Bone marrow (tissue), 2 donors: ENCODE measurements around the gene INTS6.
A peak's percentile ranks its signal among the peaks of the same experiment; 100 is the strongest.

ENCODE experiments used
- DNase-seq, 2 donors: peaks; one replicate each; lab custom pipeline; 2025; lab: John Stamatoyannopoulos, UW

INTS6 gene

DNA sequence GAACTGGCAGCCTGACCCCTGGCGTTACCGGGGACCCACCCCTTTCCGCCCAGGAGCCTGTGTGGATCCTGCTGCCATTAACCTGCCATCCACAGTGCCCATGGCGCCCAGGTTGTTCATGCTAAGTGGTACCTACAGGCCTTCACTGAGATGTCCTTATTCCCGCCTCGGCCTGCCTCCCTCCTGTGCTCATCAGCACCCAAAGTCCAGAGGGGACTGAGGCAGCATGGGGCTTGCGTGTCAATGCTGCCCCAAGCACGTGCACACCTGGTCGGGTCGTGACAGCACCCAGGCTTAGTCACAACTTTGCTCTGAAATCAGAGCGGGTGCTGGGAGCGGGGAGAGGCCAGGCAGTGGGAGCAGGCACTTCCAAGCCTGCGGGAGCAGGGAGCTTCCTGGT lies 3.7 kb upstream of the INTS6 start:
- no peak for DNase-seq

DNA sequence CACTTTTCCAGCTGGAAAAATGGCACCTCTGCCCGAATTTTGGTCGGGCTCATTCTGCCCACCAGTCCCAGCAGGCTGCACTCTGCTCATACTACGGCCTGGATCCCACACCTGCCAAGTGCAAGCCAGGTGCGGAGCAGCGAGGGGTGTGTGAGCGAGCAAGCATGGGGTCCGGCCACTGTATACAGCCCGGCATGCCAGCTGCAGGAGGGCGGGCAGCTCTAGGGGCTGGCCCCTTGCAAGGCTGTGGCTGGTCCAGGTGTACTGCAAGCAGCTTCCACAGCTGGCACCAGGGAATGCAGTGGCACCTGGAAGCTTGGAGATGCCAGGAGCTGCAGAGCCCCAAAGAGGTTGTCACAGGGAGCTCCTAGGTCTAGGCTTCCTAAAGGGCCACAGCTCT lies 2.7 kb upstream of the INTS6 start:
- DNase-seq = no peak

DNA sequence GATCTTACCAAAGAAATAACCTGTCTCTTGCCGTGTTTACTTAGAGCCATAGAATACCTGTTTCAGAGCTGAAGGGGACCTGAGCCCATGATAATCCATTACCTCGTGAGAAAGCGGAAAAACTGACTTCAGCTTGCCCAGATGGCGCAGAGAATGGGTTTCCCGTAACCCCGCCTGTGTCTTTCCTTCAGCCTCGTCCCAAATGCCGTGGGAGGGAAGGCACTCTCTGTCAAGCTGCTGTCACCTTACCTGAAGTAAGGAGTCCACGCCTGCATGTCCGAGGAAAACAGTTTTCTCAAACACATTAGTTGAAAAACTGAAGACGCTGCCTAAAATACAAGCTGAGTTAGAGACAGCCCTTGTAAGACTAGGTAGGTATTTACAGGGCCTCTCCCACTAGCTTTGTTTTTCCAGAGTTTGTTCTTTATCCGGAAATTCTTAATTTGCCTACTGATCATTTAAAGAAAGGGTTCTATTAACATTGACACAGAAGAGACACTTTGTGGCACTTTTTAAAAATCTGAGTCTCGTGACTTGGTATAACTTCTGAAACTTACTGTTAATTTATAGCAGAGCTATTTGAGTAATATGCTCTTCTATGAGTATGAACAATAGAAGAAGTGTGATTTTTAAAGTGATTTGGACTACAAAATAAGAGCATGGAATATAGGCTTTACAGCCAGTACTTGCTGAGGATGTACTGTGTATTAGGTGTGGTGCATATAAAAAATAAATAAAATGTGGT lies 1.3 kb upstream of the INTS6 start:
- peak in 1 of 2 donors; percentile 20 for DNase-seq

DNA sequence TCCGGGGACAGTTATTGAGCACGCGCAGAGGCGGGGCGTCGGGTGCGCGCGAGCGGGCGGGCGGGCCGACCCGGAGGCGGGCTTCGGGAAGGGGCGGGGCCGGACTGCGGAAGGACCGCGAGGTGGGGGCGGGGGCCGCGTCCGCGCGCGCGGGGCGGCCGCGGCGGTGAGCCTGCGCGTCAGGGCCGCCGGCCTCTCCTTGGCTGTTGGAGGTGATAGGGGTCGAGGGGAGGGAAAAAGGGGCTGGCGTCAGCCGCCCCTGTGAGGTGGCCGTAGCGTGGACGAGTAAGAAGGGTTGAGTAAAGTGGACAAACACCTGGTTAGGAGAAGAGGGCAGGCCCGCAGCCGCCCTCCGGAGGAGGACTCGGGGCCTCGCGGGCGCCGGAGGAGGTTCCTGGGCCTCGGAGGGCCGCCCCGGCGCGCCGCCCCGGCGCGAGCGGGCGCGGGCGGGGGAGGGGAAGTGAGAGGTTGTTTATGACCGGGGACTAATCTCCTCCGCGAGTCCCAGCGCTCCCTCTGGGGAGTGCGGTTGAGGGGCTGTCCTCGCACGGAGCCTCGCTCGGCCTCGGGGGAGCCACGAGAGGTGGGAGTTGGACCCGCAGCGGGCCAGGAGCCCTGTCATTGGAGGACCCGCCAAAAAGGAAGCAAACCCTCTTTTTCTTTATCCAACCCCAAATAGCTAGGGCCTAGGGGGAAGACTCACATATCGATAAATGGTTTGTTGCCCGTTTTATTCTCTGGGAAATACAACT lies 547 bp upstream of the INTS6 start:
- peak; percentile 82 to 99 for DNase-seq

DNA sequence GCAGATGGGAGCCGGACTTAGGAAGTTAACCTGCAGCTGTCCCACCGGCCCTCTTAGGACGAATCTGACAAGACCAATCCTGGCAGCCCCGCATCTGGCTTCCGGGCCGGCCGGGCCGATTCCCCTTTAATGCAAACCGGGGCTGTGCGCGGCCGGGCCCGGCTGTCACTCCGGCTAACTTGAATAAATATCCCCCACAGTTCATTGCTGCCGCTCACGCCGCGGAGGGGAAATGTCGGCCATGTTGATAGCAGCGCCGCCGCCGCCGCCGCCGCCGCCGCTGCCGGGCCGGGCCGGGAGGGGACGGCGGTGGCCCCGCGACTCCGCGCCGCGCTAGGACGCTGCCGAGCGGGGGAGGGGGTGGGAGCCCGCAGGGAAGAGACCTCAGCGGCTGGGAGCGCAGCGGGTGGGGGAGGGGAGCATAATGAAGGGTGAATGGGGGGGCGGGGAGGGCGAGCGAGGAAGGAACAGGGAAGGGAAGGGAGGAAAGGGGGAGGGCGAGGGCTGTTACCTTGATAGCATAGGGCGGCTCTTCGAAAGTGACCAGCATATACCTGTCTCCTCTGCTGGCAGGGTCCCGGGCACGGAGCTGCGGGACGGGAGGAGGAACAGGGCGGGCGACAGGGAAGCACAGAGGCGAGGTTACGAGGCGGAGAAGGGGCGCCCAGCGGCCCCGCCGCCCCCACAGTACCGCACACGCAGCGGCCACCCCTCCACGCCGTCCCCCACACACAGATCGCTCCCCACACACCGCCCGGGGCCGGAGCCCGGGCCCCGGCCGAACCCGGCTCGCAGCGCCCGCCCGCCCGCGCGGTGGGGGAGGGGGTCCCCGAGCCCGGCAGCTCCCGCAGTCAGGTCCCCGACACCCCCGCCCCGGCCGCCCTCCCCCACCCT lies 1.1 kb downstream of the INTS6 start:
- peak; percentile 62 to 72 for DNase-seq

DNA sequence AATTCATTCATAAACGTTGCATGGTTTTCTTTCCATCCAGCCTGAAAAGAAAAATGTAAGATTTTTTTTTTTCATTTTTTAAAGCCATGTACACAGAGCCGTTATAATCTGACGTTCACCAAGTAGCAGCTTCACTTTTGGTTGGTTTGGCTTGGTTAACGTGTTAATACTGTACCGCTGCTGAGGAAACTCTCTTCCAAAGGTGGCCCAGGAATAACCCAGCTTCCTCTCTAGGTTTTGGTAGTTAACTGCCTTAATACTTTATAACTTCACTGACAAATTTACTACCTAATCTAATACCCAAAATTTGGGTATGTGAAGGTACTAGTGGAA lies 1.7 kb downstream of the INTS6 start:
- no peak for DNase-seq

DNA sequence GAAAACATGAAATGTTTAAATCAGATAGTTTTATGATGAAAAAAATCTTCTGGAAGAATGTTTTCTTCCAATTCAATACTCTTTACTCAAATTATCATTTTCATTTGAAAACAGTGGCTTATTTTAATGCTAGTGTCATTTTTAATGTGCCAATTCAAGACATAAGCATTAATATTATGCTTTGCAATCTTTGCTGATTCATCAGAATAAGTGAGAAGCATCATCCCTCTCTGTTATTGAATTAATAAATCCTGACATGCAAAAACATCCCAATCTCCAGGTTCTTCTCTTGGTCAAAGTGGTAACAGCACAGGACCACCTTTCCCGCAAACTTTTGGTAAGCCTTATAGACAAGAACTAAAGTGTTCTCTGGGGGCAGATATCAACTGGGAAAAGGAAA lies 3.8 kb downstream of the INTS6 start:
- no peak for DNase-seq

DNA sequence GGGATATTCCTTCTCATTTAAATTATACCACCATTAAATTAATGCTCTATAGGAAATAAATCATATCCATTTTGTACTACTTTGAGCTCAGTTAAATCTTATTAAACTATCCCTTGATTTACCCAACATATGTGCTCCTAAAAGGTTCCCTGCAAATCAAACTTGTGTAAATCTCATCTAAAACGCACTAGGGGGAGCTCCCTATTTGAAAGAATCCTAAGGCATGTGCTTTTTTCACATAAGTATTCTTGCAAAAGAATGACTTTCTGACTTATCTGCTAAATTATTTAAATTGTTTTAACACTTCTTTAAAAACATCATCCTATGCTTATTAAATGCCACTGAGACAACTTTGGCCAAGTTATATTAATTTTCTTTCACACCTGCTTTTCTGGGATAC lies 7.9 kb downstream of the INTS6 start:
- DNase-seq = peak in 1 of 2 donors; percentile 24

DNA sequence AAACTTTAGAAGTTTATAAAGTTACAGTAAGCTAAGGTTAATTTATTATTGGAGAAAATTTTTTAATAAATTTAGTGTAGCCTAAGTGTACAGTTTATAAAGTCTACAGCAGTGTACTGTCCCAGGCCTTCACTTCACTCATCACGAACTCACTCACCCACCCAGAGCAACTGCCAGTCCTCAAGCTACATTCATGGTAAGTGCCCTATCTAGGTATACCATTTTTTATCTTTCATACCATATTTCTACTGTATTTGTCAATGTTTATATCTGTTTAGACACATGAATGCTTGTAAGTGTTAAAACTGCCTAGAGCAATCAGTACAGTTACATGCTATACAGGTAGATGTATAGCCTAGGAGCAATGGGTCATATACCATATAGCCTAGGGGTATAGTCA lies 12.5 kb downstream of the INTS6 start:
- no peak for DNase-seq

DNA sequence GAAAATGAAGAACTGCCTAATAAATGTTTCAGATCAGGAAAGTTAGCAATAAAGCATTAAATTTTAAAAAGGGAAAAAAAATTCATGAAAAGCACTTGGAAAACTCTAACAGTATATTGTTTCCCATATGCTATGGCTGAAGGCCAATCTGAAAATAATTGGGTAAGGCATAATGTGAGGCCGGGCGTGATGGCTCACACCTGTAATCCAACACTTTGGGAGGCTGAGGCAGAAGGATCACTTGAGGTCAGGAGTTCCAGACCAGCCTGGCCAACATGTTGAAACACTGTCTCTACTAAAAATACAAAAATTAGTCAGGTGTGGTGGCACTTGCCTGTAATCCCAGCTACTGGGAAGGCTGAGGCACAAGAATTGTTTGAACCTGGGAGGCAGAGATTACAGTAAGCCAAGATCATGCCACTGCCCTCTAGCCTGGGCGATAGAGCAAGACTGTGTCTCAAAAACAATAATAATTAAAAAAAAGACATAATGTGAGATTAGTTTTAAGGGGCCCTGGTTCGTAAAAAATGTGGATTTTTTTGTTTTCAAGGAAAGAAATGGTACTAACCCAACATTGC lies 15.2 kb downstream of the INTS6 start:
- no peak for DNase-seq

DNA sequence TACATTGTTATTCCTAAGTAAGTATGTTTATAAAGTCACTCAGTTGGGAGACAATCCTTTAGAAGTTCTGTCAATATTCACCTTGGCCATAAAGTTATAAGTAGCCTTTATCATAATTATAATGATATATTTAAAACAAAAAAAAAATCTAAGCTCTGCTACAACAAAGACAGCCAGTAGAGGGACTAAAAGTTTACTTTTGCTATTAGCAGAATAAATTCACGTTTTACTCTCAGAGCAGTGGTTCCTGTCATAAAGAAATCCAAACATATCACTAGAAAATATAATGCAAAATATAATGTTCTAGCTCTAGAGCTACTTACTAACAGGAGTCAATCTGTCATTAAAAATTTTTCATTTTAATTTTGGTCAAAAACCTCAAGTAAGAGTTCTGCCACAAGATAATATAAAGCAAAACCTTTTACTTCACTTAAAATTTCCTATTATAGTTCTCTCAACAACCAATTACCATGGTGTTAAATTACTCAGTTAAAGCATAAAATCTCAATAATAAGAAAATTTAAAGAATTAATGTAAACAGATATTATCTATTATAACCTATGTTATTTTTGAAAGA lies 17.7 kb downstream of the INTS6 start:
- DNase-seq = peak in 1 of 2 donors; percentile 29

DNA sequence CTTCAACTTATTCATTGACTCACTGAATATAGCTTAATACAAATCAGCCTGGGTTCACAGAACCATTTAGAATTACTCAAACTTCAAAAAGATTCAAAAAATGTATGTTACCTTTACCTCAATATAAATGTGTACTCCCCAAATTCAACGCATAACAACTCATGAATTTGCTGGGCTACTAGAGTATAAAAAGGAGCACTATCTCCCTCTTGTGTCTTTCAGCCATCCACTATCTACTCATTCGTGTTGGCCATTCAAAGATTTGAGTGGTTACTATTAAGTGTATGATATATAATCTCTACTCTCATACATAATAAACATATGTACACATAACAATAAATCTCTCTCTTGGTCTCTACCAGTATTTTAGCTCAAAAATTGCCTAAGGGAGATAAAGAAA lies 20.3 kb downstream of the INTS6 start:
- no peak for DNase-seq

DNA sequence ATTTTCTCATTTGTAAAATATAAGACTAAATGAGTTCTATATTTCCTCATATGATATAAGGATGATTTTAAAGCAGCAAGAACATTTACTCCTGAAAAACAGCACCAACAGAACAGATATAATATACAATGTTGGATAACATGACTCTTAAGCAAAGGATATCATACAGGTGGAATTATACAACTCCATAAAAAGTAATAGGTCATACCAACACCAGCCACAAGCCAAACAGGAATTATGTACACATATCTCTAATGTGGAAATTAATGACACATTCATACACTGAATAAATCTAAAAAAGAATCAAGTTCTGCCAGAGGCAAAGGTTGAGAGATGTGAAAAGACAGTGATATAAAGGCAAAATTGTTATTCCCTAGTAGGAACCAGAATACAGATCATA lies 25.9 kb downstream of the INTS6 start:
- no peak for DNase-seq

DNA sequence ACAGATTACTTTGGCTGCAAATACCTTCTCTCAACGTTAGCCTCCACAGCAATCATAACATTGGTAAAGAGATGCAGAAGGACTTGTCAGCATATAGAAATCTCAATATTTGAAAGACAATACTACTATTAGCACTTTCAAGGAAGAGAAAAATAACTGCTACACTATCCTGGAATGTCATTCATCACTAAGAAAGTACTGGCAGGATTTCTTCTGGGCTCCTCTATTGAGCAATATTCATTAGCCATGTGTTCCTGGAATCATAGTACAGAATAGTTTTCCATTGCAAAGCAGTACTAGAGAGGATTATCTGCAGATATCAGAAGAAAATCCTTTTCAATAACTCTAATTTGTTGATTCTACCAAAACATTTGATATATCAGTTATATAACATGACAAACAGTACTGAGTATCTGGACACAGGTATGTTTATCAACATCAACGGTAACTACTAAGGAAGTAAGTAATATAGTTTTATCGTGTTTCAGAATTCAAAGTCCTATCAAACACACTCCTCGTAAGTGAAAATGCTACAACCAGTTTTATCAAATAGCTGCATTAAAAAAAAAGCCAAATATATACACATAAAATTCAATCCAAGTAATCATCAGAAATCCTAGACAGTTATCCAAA lies 27.3 kb downstream of the INTS6 start:
- no peak for DNase-seq

DNA sequence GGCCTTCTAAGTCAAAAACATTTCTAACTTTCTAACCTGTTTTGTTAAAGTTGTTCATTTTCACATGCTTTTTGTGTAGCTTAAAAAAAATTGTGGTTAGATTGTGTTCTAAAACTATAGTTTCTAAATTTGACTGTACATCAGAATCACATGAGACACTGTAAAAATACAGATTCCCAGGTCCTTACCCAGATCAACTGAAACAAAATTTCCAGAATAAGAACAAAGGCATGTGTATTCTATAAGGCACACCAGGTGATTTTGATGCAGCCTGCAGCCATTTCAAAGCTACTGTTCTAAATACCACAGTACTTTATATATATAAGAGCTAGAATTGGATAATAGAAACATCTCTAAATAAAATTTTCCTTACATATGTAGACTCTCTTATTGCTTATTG lies 29.1 kb downstream of the INTS6 start:
- no peak for DNase-seq

DNA sequence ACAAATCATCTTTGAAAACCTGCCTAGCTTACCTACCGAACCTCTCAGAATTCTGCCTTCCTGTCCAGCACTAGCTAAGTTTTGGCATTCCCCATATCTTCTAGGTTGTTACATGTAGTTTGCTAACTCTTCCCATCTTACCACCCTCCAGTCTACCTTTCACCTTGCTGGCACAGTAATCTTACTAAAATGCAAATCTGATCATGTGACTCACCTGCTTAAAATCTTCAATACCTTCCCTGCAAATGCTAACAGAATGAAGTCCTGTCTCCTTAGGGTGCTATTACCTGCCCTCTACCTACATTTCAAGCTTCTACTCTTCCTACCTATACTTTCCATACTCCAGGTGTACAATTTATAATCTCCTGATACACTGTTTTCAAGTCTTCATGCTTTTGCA lies 30.4 kb downstream of the INTS6 start:
- no peak for DNase-seq

DNA sequence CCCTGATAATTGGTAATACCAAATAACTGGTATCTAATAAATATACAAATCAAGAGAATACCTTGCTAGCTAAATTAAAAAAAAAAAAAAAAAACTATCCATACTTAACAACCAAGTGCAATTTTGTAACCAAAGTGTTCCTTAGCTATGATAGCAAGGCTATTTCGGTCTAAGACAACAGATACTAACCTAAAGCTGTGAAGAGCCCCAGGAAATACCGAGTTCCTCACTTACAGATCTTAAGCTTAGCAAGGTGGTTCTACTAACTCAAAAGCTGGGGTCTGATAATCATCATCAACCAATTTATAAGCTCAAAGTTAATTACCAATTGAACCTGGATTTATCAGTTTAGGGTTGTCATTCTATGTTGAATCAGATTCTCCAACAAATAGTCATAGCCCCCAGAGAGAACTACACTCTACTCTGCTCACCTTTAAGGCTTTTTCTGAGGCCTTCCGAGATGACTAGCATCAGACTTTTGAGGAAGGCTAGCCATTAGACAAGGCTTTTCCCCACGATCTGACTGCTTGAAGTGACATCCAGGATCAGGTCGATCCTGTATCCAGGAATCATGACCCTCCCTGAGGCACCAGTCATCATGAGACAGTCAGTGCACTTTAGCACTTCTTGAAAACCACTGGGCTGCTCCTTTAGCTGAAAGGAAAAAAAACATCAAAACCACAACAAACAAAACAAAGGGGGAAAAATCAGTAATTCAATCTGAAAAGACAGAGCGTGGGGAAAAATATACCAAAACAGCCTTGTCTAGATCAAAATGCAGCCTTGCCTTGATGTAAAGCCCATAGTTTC lies 31.9 kb downstream of the INTS6 start:
- no peak for DNase-seq

DNA sequence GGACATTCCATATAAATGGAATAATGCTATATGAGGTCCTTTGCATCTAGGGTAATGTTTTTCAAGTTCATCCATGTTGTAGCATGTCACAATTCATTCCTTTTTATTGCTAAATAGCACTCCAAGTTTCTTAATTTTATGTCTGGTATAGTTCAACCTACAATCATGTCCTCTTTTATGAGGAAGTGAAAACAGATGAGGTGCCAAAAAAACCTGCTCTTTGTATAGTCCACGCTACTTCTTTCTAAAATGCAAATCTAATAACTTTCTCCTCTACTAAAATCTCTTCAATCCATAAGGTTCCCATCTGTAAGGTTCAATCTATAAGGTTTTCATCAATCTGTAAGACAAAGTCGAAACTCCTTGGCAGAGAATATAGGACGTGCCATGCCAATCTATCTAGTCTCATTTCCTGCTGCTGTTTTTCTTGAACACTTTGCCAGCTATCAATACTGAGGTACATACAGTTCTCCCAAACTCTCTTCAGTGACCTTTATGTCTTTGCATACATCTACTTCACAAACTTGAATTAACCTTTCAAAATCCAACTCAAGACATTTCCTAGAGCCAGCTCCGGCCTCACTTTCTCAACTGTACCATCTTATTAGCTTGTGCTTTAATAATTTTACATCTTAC lies 33.7 kb downstream of the INTS6 start:
- no peak for DNase-seq

DNA sequence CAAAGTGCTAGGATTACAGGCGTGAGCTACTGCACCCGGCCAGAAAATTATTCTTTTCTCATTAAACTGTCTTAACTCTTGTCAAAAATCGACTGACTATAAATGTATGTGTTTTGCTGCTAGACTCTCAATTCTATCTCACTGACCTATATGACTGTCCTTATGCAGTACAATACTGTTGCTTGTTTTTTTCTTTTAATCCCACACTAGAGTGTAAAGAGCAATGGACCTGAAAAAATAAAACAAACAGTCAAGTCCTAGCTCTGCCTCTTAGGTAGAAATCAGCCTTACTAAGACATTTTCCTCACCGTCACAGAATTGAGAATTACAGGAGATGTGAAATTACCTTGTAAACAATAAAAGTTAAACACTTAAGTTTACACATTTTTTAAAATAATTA lies 35.1 kb downstream of the INTS6 start:
- DNase-seq = no peak

DNA sequence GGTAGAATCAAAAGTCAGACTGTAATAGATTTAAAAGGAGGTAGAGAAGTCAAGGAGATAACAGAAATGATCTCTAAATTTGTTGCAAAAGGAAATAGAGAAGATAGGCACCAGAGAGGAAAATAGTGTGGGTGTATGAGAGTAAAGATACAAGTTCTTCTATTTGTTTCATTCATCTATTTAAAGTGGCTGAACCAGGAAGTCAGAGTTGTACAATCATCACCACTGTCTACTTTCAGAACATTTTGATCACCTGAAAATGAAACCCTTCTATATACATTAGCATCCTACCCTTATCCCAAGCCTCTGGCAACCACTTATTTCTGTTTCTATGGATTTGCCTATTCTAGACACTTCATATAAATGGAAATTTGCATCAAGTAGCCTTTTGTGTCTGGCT lies 36.7 kb downstream of the INTS6 start:
- no peak for DNase-seq
